ENCODE data around the gene SKIC2.
"Not testable (repeated sequence)": the region's sequence is repeated elsewhere in the genome, so short reads cannot be mapped to it uniquely, and the experiment has no call there.

SKIC2 gene

GRCh38 chr6:32005538-32005880 lies 46.5 kb downstream of the SKIC2 start:
- not testable (repeated sequence) for DNase-seq

DNA sequence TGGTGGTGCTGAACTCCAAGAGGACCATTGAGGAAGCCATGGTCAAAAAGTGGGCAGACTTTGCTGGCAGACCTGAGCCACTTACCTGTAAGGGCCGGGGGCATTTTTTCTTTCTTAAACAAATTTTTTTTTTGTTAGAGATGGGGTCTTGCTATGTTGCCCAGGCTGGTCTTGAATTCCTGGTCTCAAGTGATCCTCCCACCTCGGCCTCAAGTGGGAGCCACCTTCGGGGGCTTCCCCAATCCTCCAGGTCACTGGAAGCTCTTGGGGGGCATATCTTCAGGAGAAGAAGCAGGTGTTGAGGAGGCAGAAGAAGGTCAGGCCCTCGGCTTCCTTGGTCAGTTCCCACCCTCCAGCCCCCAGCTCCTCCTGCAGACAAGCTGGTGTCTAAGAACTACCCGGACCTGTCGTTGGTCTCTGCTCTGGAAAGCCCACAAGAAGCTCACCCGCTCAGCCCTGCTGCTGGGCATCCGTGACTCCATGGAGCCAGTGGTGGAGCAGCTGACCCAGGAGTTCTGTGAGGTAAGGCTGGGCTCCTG lies 47.1 kb downstream of the SKIC2 start:
- DNase-seq: not testable (repeated sequence)

DNA sequence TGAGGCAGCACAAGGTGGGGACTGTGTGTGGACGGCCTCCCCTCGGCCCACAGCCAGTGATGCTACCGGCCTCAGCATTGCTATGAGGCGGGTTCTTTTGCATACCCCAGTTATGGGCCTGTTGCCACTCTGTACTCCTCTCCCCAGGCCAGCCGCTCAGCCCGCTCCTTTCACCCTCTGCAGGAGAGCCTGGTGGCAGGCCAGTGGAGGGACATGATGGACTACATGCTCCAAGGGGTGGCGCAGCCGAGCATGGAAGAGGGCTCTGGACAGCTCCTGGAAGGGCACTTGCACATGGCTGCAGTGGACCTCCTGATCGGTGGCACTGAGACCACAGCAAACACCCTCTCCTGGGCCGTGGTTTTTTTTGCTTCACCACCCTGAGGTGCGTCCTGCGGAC lies 48.1 kb downstream of the SKIC2 start:
- not testable (repeated sequence) for DNase-seq

DNA sequence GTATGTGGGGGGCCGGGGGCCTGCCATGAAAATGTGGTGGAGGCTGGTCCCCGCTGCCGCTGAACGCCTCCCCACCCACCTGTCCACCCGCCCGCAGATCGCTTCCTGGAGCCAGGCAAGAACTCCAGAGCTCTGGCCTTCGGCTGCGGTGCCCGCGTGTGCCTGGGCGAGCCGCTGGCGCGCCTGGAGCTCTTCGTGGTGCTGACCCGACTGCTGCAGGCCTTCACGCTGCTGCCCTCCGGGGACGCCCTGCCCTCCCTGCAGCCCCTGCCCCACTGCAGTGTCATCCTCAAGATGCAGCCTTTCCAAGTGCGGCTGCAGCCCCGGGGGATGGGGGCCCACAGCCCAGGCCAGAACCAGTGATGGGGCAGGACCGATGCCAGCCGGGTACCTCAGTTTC lies 49.1 kb downstream of the SKIC2 start:
- DNase-seq: not testable (repeated sequence)

DNA sequence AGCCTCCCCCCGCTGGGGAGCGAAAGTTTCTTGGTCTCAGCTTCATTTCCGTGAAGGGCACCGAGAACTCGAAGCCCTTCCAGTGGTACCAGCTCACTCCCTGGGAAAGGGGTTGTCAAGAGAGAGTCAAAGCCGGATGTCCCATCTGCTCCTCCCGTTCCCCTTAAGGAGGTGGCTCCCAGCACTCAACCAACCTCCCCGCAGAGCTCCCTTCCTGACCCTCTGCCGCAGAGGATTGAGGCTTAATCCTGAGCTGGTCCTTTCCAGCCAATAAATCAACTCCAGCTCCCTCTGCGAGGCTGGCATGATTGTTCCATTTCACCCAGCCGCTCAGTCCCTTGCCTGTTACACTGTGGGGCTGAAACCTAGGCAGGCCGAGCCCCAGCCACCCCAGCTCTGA lies 49.6 kb downstream of the SKIC2 start:
- DNase-seq: not testable (repeated sequence)

- not testable (repeated sequence) for DNase-seq
These were observed 50.6 kb downstream of the SKIC2 start for GRCh38 chr6:32009537-32009936.

DNA sequence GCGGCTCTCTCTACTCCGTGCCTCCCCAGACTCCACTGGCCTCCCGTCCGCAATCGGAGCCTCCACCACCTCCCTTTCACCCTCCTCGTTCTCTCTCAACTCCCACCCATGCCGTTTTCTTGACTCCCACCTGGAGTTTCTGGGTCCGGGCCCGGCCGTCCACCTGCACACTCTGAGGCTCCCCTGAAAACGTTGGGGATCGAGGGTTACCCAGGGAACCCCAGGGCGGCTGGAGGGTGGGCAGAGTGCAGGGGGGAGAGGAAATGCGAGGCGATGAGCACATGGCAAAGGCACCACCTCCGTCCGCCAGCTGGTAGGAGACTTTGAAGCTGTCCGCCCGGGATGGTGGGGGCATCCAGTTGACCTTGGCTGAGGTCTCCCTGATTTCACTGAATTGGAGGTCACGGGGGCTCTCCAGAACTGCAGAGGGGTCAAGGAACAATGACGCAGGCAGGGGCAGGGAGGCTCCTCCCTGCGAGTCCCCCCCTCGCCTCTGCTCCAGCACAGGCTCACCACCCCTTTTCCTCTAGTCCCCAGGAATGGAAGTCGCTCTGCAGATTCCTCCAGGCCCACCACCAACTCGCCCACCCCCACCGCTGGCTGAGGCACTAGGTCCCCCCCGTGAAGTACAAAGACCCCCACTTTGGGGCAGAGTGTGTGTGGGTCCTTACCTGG lies 52.0 kb downstream of the SKIC2 start:
- not testable (repeated sequence) for DNase-seq

GRCh38 chr6:32012941-32013617 lies 54.1 kb downstream of the SKIC2 start:
- not testable (repeated sequence) for DNase-seq

GRCh38 chr6:32013738-32014137 lies 54.8 kb downstream of the SKIC2 start:
- DNase-seq: not testable (repeated sequence)

DNA sequence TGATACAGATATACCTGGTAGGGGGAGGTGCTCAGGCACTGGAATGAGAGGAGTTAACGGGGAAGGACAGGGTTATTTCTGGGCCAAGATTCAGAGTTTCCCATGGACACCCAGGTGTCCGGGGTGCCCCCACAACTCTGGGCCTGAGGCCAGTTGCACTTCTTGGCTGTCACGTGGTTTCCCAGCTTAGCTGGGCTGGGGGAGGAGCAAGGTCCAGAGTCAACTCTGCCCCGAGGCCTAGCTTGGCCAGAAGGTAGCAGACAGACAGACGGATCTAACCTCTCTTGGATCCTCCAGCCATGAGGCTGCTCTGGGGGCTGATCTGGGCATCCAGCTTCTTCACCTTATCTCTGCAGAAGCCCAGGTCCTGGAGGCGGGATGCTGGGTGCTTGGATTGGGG lies 55.6 kb downstream of the SKIC2 start, which contains the start of gene C4B:
C4B (plus strand) TSS at position 249 of the 400 bp plus-strand sequence; CDS start at position 300, 51 bp downstream.
- not testable (repeated sequence) for DNase-seq
